ENCODE results near the gene PJA1. TPM values are rescaled to one million over a fixed set of nuclear protein-coding genes. Genes with fewer than 3 reads are reported as not detected.

The PJA1 gene
- total RNA-seq, 1 donor from 2014 or later = 55.5 TPM

GRCh38 chrX:69153060-69153730 lies 12.1 kb downstream of the PJA1 start:
- Histone ChIP-seq H3K4me3 (ENCODE audit: low read depth, low read length) (no peak overlapping the region), H3K36me3 (ENCODE audit: control insufficient read depth, insufficient read depth, low read length) (no peaks in the 10 kb centered on the region), H3K27me3 (ENCODE audit: control insufficient read depth, insufficient read depth, low read length) (no peaks in the 10 kb centered on the region)
- DNase-seq (ENCODE audit: low read depth) = peak; percentile 79
- no peak for FAIRE-seq
- TF ChIP-seq CTCF (IDR thresholded peaks at IDR 0.05; ENCODE audit: insufficient read depth, low read length, severe bottlenecking) = no peak

GRCh38 chrX:69152417-69152841 lies 12.8 kb downstream of the PJA1 start:
- no peak for TF ChIP-seq CTCF (IDR thresholded peaks at IDR 0.05; ENCODE audit: insufficient read depth, low read length, severe bottlenecking)
- H3K4me3 ChIP-seq (ENCODE audit: low read depth, low read length) = no peak overlapping the region
- no peaks in the 10 kb centered on the region for H3K27me3 ChIP-seq (ENCODE audit: control insufficient read depth, insufficient read depth, low read length)
- FAIRE-seq (peak; percentile 50), DNase-seq (ENCODE audit: low read depth) (peak; percentile 43)
- no peaks in the 10 kb centered on the region for H3K36me3 ChIP-seq (ENCODE audit: control insufficient read depth, insufficient read depth, low read length)

- Histone ChIP-seq H3K4me3 (ENCODE audit: low read depth, low read length) (no peak overlapping the region), H3K36me3 (ENCODE audit: control insufficient read depth, insufficient read depth, low read length) (no peaks in the 10 kb centered on the region), H3K27me3 (ENCODE audit: control insufficient read depth, insufficient read depth, low read length) (no peaks in the 10 kb centered on the region)
- FAIRE-seq = no peak
- no peak for DNase-seq (ENCODE audit: low read depth)
- TF ChIP-seq CTCF (IDR thresholded peaks at IDR 0.05; ENCODE audit: insufficient read depth, low read length, severe bottlenecking) = no peak
These were observed 13.4 kb downstream of the PJA1 start for GRCh38 chrX:69151866-69152284.

- Histone ChIP-seq H3K4me3 (ENCODE audit: low read depth, low read length) (peak overlapping the region; percentile 23), H3K27me3 (ENCODE audit: control insufficient read depth, insufficient read depth, low read length) (no peaks in the 10 kb centered on the region), H3K36me3 (ENCODE audit: control insufficient read depth, insufficient read depth, low read length) (no peaks in the 10 kb centered on the region)
- no peak for FAIRE-seq
- peak; percentile 92 for DNase-seq (ENCODE audit: low read depth)
- TF ChIP-seq CTCF (IDR thresholded peaks at IDR 0.05; ENCODE audit: insufficient read depth, low read length, severe bottlenecking) = no peak
These were observed 14.8 kb downstream of the PJA1 start for GRCh38 chrX:69150281-69150960.

- H3K4me3 ChIP-seq (ENCODE audit: low read depth, low read length) = peak overlapping the region; percentile 23
- TF ChIP-seq CTCF (IDR thresholded peaks at IDR 0.05; ENCODE audit: insufficient read depth, low read length, severe bottlenecking) = no peak
- DNase-seq (ENCODE audit: low read depth) (no peak), FAIRE-seq (no peak)
- no peaks in the 10 kb centered on the region for H3K27me3 ChIP-seq (ENCODE audit: control insufficient read depth, insufficient read depth, low read length)
- no peaks in the 10 kb centered on the region for H3K36me3 ChIP-seq (ENCODE audit: control insufficient read depth, insufficient read depth, low read length)
These were observed 15.6 kb downstream of the PJA1 start for GRCh38 chrX:69149466-69150280.
